ENCODE measurements around the gene SNRK.
"Not testable (repeated sequence)": the region's sequence is repeated elsewhere in the genome, so short reads cannot be mapped to it uniquely, and the experiment has no call there.

SNRK gene

DNA sequence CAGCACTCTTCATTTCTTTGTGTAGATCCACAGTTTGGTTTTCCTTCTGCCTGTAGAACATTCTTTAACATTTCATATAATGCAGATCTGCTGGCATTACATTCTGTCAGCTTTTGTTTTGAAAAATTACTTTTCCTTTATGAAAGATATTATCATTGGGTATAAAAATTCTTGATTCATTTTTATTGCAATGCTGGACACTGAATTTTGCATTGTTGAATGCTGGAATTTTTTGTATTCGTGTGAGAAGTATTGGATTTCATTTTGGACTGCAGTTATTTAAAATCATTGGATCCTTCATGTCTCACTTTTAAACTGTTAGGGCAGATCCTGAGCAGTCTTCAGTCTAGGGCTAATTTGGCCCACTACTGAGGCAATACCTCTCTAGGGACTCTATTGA lies 67.1 kb downstream of the SNRK start:
- no peak overlapping the region for H3K4me3 ChIP-seq (replicated peaks; ENCODE audit: low read depth, low read length)
- no peaks in the 10 kb centered on the region for H3K27me3 ChIP-seq (replicated peaks; ENCODE audit: control insufficient read depth, insufficient read depth, low read length)
- DNase-seq (ENCODE audit: extremely low read depth, insufficient read length) = no peak
- peaks cover 2% of the 10 kb centered on the region; the same call in 1 of the 2 replicates for H3K36me3 ChIP-seq (ENCODE audit: control insufficient read depth, insufficient read depth, low read length)
- TF ChIP-seq, protein P1, sequence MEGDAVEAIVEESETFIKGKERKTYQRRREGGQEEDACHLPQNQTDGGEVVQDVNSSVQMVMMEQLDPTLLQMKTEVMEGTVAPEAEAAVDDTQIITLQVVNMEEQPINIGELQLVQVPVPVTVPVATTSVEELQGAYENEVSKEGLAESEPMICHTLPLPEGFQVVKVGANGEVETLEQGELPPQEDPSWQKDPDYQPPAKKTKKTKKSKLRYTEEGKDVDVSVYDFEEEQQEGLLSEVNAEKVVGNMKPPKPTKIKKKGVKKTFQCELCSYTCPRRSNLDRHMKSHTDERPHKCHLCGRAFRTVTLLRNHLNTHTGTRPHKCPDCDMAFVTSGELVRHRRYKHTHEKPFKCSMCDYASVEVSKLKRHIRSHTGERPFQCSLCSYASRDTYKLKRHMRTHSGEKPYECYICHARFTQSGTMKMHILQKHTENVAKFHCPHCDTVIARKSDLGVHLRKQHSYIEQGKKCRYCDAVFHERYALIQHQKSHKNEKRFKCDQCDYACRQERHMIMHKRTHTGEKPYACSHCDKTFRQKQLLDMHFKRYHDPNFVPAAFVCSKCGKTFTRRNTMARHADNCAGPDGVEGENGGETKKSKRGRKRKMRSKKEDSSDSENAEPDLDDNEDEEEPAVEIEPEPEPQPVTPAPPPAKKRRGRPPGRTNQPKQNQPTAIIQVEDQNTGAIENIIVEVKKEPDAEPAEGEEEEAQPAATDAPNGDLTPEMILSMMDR (IDR thresholded peaks at IDR 0.05; ENCODE audit: insufficient read depth, low read length, poor library complexity, severe bottlenecking) = no peak

DNA sequence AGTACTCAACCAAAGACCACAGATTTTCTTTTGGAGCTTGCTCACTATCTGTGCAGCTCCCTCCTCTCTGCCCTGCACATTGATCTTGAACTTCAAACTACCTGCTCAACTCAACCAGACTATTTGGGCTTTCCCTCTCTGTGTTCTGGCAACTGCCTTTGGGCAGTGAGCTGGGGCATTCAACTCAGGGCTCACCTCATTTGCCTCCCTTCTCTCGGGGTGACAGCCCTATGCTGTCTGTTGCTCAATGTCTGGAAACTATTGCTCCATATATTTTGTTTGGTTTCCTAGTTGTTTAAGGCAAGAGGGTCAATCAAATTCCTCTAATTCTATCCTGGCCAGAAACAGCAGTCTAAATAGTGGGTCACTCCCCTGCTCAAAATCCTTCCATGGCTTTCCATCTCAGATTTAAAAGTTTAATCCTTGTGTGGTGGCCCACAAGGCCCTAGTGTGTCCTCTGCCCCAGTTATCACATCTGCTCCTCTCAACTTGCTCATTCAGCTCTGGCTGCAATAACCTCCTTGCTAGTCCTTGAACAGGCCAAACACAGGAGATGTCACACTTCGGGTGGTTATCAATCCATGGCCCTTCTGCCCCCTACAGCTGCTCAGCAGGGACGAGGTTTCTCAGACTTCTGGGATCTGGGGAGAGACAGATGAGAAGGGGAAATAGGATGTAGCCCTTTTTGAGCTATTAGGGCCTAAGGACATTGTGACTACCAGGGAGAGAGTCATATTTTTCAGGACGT lies 67.8 kb downstream of the SNRK start:
- TF ChIP-seq, protein P1 (IDR thresholded peaks at IDR 0.05; ENCODE audit: insufficient read depth, low read length, poor library complexity, severe bottlenecking) = no peak
- H3K4me3 ChIP-seq (replicated peaks; ENCODE audit: low read depth, low read length) = no peak overlapping the region
- no peaks in the 10 kb centered on the region for H3K36me3 ChIP-seq (ENCODE audit: control insufficient read depth, insufficient read depth, low read length)
- no peak for DNase-seq (ENCODE audit: extremely low read depth, insufficient read length)
- no peaks in the 10 kb centered on the region for H3K27me3 ChIP-seq (replicated peaks; ENCODE audit: control insufficient read depth, insufficient read depth, low read length)

- H3K27me3 ChIP-seq (replicated peaks; ENCODE audit: control insufficient read depth, insufficient read depth, low read length); H3K4me3 ChIP-seq (replicated peaks; ENCODE audit: low read depth, low read length); H3K36me3 ChIP-seq (ENCODE audit: control insufficient read depth, insufficient read depth, low read length); DNase-seq (ENCODE audit: extremely low read depth, insufficient read length): not testable (repeated sequence)
These were observed 69.7 kb downstream of the SNRK start for GRCh38 chr3:43356033-43356432.

DNA sequence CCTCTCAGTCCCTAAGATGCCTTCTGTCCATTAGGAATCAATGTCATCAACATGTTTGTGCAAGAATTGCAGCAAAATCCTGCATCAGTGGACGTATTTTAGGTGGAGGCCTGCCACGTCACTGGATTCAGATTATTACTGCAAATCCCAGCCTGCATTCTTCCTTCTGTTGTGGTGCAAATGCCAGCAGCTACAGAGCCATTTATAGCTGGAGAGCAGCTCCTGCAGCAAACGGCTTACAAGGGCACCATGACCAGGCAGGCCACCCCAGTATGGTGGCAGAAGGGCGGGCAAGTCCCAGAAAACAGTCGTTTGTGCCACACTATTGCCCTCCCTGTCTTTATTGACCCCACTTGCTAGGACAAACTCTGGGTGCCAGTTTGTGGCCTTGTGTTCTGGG lies 74.7 kb downstream of the SNRK start:
- Histone ChIP-seq H3K4me3 (replicated peaks; ENCODE audit: low read depth, low read length) (no peak overlapping the region), H3K27me3 (replicated peaks; ENCODE audit: control insufficient read depth, insufficient read depth, low read length) (no peaks in the 10 kb centered on the region), H3K36me3 (ENCODE audit: control insufficient read depth, insufficient read depth, low read length) (no peaks in the 10 kb centered on the region)
- DNase-seq (ENCODE audit: extremely low read depth, insufficient read length) = no peak
- TF ChIP-seq, protein P1 (IDR thresholded peaks at IDR 0.05; ENCODE audit: insufficient read depth, low read length, poor library complexity, severe bottlenecking) = no peak

- no peak for DNase-seq (ENCODE audit: extremely low read depth, insufficient read length)
- TF ChIP-seq, protein P1 (IDR thresholded peaks at IDR 0.05; ENCODE audit: insufficient read depth, low read length, poor library complexity, severe bottlenecking) = no peak
- H3K27me3 ChIP-seq (replicated peaks; ENCODE audit: control insufficient read depth, insufficient read depth, low read length) = no peaks in the 10 kb centered on the region
- H3K4me3 ChIP-seq (replicated peaks; ENCODE audit: low read depth, low read length) = no peak overlapping the region
- H3K36me3 ChIP-seq (ENCODE audit: control insufficient read depth, insufficient read depth, low read length) = no peaks in the 10 kb centered on the region
These were observed 75.8 kb downstream of the SNRK start for GRCh38 chr3:43362183-43362582.

DNA sequence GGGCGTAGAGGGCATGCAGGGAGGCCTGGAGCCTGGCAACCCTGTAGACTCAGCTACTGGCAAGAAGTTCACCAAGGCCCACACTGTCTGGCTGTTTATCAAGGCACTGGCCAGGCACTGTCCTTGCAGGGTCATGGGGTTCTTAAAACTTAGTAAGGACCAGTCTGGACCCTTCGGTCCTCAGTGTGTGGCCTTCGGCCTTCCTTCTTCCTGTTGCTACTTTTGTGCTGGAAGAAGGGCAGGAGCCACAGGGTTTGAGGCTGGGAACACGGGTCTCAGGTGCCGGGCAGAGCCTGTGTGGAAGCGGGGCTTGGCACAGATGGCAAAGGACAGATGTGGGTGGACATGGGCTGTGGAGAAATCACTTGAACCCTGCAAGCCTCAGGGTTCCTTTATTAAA lies 76.6 kb downstream of the SNRK start:
- TF ChIP-seq, protein P1 (IDR thresholded peaks at IDR 0.05; ENCODE audit: insufficient read depth, low read length, poor library complexity, severe bottlenecking) = no peak
- no peak for DNase-seq (ENCODE audit: extremely low read depth, insufficient read length)
- no peaks in the 10 kb centered on the region for H3K27me3 ChIP-seq (replicated peaks; ENCODE audit: control insufficient read depth, insufficient read depth, low read length)
- no peak overlapping the region for H3K4me3 ChIP-seq (replicated peaks; ENCODE audit: low read depth, low read length)
- H3K36me3 ChIP-seq (ENCODE audit: control insufficient read depth, insufficient read depth, low read length) = no peaks in the 10 kb centered on the region

All from GM06990 (cell line).